Small intestine (tissue), 7 donors: ENCODE results near the gene RAD51. TPM values are rescaled to one million over a fixed set of nuclear protein-coding genes. Genes with fewer than 3 reads are reported as not detected.
A peak's percentile ranks its signal among the peaks of the same experiment; 100 is the strongest.
"Not testable (repeated sequence)": the region's sequence is repeated elsewhere in the genome, so short reads cannot be mapped to it uniquely, and the experiment has no call there.

Source experiments
- DNase-seq, 2 donors: peaks; one replicate each; pipeline versions ENCODE4 v3.0.0 to v3.0.0-alpha.2; 2013
- FAIRE-seq: peaks from 2 replicates; lab custom pipeline; 2012; peaks lifted over from hg19 to GRCh38; lab: Jason Lieb, UNC
- H3K27ac ChIP-seq, 3 donors: one replicate each; pipeline ENCODE4 v1.5.1; 2013; ENCODE audit warnings: low read length in 2 of 3, mild to moderate bottlenecking in 2 of 3, control low read depth in 1 of 3, inconsistent platforms in 1 of 3, low read depth in 1 of 3, moderate library complexity in 1 of 3
- H3K27me3 ChIP-seq, 3 donors: one replicate each; pipeline ENCODE4 v1.6.1; 2013; ENCODE audit warnings: low read length in 3 of 3, inconsistent platforms in 1 of 3; ENCODE audit not compliant: control insufficient read depth in 3 of 3, insufficient read depth in 3 of 3
- H3K36me3 ChIP-seq, 3 donors: one replicate each; pipeline ENCODE4 v1.6.1; 2013; ENCODE audit warnings: low read length in 3 of 3, inconsistent platforms in 1 of 3, low read depth in 1 of 3, mild to moderate bottlenecking in 1 of 3, moderate library complexity in 1 of 3; ENCODE audit not compliant: control insufficient read depth in 3 of 3, insufficient read depth in 2 of 3
- H3K4me1 ChIP-seq, 3 donors: one replicate each; pipeline ENCODE4 v1.6.1; 2013; ENCODE audit warnings: low read length in 2 of 3, inconsistent platforms in 1 of 3, low read depth in 1 of 3, mild to moderate bottlenecking in 1 of 3, moderate library complexity in 1 of 3; ENCODE audit not compliant: control insufficient read depth in 3 of 3, insufficient read depth in 2 of 3
- H3K4me3 ChIP-seq, 3 donors: one replicate each; pipeline ENCODE4 v1.5.1; 2013; ENCODE audit warnings: low read length in 3 of 3, control low read depth in 1 of 3, inconsistent platforms in 1 of 3, low read depth in 1 of 3, mild to moderate bottlenecking in 1 of 3, moderate library complexity in 1 of 3
- H3K9me3 ChIP-seq, 2 donors: one replicate each; pipeline ENCODE4 v1.6.1; 2013; ENCODE audit warnings: low read depth in 1 of 2, low read length in 1 of 2; ENCODE audit not compliant: control insufficient read depth in 2 of 2, insufficient read depth in 1 of 2
- WGBS, 3 donors: extraction: QIAGEN DNeasy Blood & Tissue Kit; methylation state at CpG; one replicate each; pipeline ENCODE4 v1.1.7; 2013; 5-methylcytosine and 5-hydroxymethylcytosine counted together
- polyA plus RNA-seq, 4 donors: library from polyadenylated mRNA; stranded (reverse) in 3 of 4; unstranded in 1 of 4; fragments of 200-250 nt in 3 of 4; fragments of 120-200 nt in 1 of 4; gene quantifications; one replicate each; pipeline versions ENCODE4 v1.2.1 to v1.2.3, GENCODE V29; 2013
- donor health status: healthy with polysubstance abuse.
- donor health status: control.
- donor health status: control.
- donor health status: Bipolar disorder and iron deficiency.
- donor health status: healthy.

Gene RAD51
- polyA plus RNA-seq, 4 donors = 0.89 to 8.5 (median 5.1) TPM

DNA sequence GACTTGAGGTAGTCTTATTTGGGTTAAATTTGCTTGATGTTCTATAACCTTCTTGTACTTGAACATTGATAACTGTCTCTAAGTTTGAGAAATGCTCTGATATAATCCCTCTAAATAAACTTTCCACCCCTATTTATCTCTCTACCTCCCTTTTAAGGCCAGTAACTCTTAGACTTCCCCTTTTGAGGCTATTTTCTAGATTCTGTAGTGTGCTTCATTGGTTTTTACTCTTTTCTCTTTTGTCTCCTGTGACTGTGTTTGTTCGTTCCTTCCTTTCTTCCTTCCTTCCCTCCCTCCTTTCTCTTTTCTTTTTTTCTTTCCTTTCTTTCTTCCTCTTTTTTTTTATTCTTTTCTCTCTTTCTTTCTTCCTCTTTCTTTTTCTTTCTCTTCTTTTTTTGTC lies 14.0 kb upstream of the RAD51 start:
- not testable (repeated sequence) for H3K27me3 ChIP-seq, H3K9me3 ChIP-seq, H3K4me1 ChIP-seq, H3K36me3 ChIP-seq, H3K27ac ChIP-seq, FAIRE-seq, H3K4me3 ChIP-seq, DNase-seq
- 64 to 91% (median 79%) methylated on average over 1 of the region's 1 CpG for whole genome bisulfite sequencing, 3 donors

DNA sequence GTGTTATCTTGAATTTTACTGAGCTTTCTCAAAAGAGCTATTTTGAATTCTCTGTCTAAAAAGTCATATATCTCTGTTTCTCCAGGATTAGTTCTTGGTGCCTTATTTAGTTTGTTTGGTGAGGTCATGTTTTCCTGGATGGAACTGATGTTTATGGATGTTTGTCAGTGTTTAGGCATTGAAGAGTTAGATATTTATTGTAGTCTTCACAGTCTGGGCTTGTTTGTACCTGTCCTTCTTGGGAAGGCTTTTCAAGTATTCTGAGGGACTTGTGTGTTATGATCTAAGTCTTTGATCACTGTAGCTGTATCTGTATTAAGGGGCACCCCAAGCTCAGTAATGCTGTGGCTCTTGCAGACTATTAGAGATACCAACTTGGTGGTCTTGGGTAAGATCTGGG lies 10.6 kb upstream of the RAD51 start:
- no peak for DNase-seq
- Histone ChIP-seq H3K36me3 (peaks cover 0 to 2% (median 0%) of the 10 kb centered on the region in 3 donors), H3K27ac (no peak overlapping the region), H3K27me3 (no peaks in the 10 kb centered on the region), H3K4me3 (no peak overlapping the region), H3K9me3 (no peaks in the 10 kb centered on the region), H3K4me1 (no peaks in the 10 kb centered on the region)
- no peak for FAIRE-seq

DNA sequence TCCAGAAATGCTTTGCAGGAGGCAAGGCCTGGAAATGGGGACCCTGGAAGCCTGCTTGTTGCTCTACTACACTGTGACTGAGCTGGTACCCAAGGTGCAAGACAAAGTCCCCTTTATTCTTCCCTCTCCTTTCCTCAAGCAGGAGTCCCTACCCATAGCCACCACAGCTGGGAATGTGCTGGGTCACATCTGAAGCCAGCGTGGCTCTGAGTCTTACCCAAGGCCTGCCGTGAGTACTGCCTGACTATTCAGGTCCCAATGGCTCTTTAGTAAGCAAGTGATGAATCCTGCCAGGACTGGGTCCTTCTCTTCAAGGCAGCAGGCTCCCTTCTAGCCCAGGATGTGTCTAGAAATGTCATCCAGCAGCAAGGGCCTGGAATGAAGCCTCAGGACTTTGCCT lies 9.6 kb upstream of the RAD51 start:
- DNase-seq (no peak), FAIRE-seq (no peak)
- H3K36me3 ChIP-seq = peaks cover 0 to 2% (median 0%) of the 10 kb centered on the region in 3 donors
- H3K4me1 ChIP-seq = no peaks in the 10 kb centered on the region
- H3K4me3 ChIP-seq = no peak overlapping the region
- no peaks in the 10 kb centered on the region for H3K27me3 ChIP-seq
- no peaks in the 10 kb centered on the region for H3K9me3 ChIP-seq
- WGBS, 3 donors = 88 to 97% (median 92%) methylated on average over 2 of the region's 2 CpGs
- H3K27ac ChIP-seq = no peak overlapping the region

DNA sequence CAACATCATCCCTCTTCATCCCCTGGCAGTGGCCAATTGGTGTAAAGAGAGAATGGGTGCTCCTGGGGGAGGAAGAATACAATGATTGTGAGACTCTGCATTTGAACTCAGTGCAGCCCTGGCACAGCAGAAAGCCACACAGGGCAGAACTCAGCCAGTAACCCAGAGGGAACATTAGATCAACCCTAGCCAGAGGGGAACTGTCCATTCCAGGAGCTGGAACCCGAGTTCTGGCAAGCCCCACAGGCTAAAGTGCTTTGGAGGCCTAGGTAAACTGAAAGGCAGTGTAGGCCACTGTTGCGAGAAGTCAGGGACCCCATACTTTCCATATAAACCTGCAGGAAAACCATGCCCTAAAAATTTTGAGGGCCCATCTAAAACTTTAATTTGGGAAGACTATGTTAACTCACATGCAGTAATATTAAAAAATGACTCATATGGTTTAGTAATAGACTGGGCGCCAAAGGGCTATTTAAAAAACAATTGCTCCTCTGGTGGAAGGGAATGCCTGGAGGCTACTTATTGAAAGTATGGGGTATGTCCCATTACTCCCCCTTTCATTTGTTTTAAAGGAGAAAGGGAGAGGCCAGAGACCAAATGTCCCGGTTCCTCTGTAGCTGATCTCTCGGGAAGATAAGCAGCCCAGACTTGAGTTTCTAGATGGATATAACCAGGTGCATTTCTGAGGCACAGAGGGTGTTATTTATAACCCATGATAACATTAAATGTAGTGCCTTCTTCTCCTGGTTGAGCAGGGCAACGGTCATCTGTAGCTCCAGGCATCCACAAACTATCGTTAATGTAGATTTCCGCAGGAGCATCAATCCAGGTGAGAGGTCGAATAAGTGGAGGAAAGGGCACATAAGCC lies 5.8 kb upstream of the RAD51 start:
- DNase-seq (no peak), FAIRE-seq (no peak)
- H3K9me3 ChIP-seq = no peaks in the 10 kb centered on the region
- H3K4me3 ChIP-seq = no peak overlapping the region
- H3K36me3 ChIP-seq = peaks cover 0 to 19% (median 5%) of the 10 kb centered on the region in 3 donors
- 52 to 72% (median 63%) methylated on average over 9 of the region's 9 CpGs for WGBS, 3 donors
- no peak overlapping the region for H3K27ac ChIP-seq
- H3K4me1 ChIP-seq = peaks cover 1 to 7% (median 6%) of the 10 kb centered on the region in 3 donors
- no peaks in the 10 kb centered on the region for H3K27me3 ChIP-seq

DNA sequence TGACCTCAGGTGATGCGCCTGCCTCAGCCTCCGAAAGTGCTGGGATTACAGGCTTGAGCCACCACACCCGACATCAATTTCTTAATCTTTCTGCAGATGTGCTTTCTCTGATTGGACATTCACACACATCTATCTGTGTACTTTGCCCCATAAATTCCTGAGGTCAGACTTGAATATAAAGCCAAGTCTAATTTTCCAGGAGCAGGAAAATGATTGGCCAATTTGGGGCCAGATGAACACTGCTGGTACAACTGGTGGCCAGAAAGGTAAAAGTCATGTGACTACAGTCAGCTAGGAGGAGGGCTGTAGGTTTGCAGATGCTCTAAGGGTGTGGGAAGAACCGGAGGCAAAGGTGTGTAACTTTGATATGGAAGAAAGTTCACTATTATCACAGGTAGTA lies 3.2 kb upstream of the RAD51 start:
- no peak for FAIRE-seq
- Histone ChIP-seq H3K4me3 (no peak overlapping the region), H3K4me1 (peaks cover 1 to 9% (median 6%) of the 10 kb centered on the region in 3 donors), H3K9me3 (no peaks in the 10 kb centered on the region), H3K27ac (no peak overlapping the region), H3K27me3 (no peaks in the 10 kb centered on the region), H3K36me3 (peaks cover 0 to 19% (median 5%) of the 10 kb centered on the region in 3 donors)
- peak; percentile 62 to 92 for DNase-seq
- WGBS, 3 donors = 20 to 63% (median 44%) methylated on average over 4 of the region's 4 CpGs

DNA sequence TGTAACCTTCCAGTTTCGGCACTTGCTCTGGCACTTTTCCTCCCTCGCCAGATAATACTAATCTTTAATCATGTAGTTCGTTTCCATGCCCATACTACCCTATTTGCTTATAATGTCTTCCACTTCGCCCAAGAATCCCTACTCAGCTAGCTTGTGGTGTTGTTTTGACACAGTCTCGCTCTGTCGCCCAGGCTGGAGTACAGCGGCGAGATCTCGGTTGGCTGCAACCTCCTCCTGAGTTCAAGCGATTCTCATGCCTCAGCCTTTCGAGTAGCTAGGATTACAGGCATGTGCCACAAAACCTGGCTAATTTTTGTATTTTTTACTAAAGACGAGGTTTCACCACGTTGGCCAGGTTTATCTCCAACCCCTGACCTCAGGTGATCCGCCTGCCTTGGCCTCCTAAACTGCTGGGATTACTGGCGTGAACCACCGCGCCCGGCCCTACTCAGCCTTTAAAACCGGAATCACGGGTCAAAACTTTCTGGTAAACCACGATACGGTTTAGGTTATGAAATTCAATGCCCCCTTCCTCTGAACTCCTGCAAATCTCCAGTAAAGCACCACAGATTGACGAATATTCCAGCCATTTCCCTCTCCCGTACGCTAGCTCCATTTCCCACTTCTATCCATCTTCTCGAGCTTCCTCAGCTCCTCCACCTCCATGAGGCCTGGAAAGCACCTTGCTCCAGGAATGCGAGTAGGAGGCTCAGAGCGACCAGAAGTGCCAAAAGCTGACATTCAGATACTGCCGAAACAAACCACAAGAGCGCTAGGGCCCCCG lies 878 bp upstream of the RAD51 start:
- Histone ChIP-seq H3K4me3 (peak overlapping the region; percentile 62 to 99 (median 76)), H3K27me3 (no peaks in the 10 kb centered on the region), H3K27ac (peak overlapping the region; percentile 100), H3K36me3 (peaks cover 0 to 19% (median 5%) of the 10 kb centered on the region in 3 donors), H3K9me3 (no peaks in the 10 kb centered on the region), H3K4me1 (peaks cover 1 to 9% (median 6%) of the 10 kb centered on the region in 3 donors)
- 26 to 28% (median 27%) methylated on average over 31 of the region's 31 CpGs for WGBS, 3 donors
- DNase-seq (peak in 1 of 2 donors; percentile 21), FAIRE-seq (no peak)

DNA sequence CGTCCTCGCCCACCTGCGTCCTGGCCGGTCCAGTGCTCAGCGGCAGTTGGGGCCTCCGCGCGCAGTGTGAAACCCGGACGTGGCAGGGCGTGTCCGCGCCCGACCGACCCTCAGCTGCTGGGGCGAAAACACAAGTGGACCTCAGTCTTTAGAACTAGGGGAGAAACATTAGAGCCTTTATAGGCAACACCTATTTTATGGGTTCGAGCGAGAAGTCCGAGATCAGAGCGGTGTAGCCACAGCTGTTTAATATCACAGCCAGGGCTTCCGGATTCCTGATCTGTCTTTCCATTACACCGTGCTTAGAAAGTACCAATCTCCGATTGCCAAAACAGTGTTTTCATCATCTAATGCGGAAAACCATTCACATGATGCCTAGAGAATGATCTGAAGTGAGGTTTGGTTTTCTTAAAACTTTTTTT lies 506 bp downstream of the RAD51 start:
- Histone ChIP-seq H3K4me3 (peak overlapping the region; percentile 62 to 99 (median 76)), H3K27ac (peak overlapping the region in 2 of 3 donors; percentile 100), H3K9me3 (no peaks in the 10 kb centered on the region), H3K36me3 (peaks cover 0 to 23% (median 5%) of the 10 kb centered on the region in 3 donors), H3K4me1 (peaks cover 1 to 9% (median 6%) of the 10 kb centered on the region in 3 donors), H3K27me3 (no peaks in the 10 kb centered on the region)
- FAIRE-seq = no peak
- 0 to 1% (median 1%) methylated on average over 22 to 24 of the region's 24 CpGs for WGBS, 3 donors
- DNase-seq = peak; percentile 26 to 61

DNA sequence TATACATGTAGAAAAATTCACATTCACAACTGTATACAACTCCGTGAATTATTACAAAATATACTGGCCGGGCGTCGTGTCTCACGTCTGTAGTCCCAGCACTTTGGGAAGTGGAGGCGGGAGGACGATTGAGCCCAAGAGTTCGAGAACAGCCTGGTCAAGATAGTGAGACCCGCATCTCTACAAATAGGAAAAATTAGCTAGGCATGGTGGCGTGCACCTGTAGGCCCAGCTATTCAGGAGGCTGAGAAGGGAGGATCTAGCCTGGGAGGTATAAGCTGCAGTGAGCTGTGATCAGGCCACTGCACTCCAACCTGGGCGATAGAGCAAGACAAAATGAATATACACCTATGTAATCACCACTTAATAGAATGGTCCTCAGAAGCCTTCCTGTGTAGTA lies 1.3 kb downstream of the RAD51 start:
- WGBS, 3 donors = 82 to 85% (median 82%) methylated on average over 11 of the region's 11 CpGs
- Histone ChIP-seq H3K4me3 (peak overlapping the region in 1 of 3 donors; percentile 99), H3K27me3 (no peaks in the 10 kb centered on the region), H3K9me3 (no peaks in the 10 kb centered on the region), H3K4me1 (peaks cover 1 to 9% (median 6%) of the 10 kb centered on the region in 3 donors), H3K36me3 (peaks cover 0 to 23% (median 5%) of the 10 kb centered on the region in 3 donors), H3K27ac (no peak overlapping the region)
- DNase-seq (no peak), FAIRE-seq (no peak)
